Uterus (tissue), 2 donors: ENCODE results near the gene NOX5.

Source experiments
- POLR2A ChIP-seq, 2 donors: fragments of 450-650 bp; IDR thresholded peaks; one replicate each; pipeline ENCODE4 v1.6.1; 2016; ENCODE audit warnings: antibody characterized with exemption in 2 of 2, mild to moderate bottlenecking in 1 of 2, moderate library complexity in 1 of 2
- TF ChIP-seq, protein P1 (sequence below), 4 experiments: fragments of 200-600 bp in 2 of 4; fragments of 450-650 bp in 2 of 4; sonication (generic) in 2 of 4; IDR thresholded peaks; one replicate each; pipeline ENCODE4 v1.5.1; 2016 to 2019; ENCODE audit warnings: antibody characterized with exemption in 4 of 4, mild to moderate bottlenecking in 2 of 4, moderate library complexity in 1 of 4

DNA sequence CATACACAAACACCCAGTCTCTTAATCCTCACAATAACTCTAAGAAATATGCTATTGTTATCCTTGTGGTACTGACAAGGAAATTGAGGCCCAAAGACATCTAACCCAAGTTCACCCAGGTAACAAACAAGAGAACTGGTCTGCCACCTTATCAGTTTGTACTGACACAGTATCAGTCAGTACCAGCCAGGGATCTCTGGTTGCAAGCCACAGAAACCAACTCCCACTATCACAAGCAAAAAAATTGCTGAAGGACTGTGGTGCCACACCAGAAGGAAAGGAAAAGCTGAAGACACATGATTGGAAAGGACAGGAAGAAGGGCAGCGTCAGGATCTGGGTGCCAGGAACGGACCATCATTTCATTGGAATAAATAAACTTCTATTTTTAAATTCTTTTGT, 82.1 kb downstream of the NOX5 start:
- TF ChIP-seq, protein P1, sequence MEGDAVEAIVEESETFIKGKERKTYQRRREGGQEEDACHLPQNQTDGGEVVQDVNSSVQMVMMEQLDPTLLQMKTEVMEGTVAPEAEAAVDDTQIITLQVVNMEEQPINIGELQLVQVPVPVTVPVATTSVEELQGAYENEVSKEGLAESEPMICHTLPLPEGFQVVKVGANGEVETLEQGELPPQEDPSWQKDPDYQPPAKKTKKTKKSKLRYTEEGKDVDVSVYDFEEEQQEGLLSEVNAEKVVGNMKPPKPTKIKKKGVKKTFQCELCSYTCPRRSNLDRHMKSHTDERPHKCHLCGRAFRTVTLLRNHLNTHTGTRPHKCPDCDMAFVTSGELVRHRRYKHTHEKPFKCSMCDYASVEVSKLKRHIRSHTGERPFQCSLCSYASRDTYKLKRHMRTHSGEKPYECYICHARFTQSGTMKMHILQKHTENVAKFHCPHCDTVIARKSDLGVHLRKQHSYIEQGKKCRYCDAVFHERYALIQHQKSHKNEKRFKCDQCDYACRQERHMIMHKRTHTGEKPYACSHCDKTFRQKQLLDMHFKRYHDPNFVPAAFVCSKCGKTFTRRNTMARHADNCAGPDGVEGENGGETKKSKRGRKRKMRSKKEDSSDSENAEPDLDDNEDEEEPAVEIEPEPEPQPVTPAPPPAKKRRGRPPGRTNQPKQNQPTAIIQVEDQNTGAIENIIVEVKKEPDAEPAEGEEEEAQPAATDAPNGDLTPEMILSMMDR (IDR thresholded peaks at IDR 0.05): no peak
- TF ChIP-seq POLR2A (IDR thresholded peaks at IDR 0.05): no peak
